Trophoblast cell (in vitro differentiated cells and primary cell): Measurements from ENCODE around the gene RBM19.

Experiments used
- DNase-seq, 2 donors: peaks; one replicate each; pipeline ENCODE4 v3.0.0-alpha.2; 2016
- H2AFZ ChIP-seq: 2 replicates; pipeline ENCODE4 v1.6.1; 2013; ENCODE audit warnings: low read length, moderate library complexity, mild to moderate bottlenecking; ENCODE audit not compliant: insufficient read depth, poor library complexity
- H2AK5ac ChIP-seq: 2 replicates; pipeline ENCODE4 v1.6.1; 2013; ENCODE audit warnings: mild to moderate bottlenecking, low read length
- H2BK120ac ChIP-seq: 2 replicates; pipeline ENCODE4 v1.6.1; 2013; ENCODE audit warnings: low read length, mild to moderate bottlenecking, moderate library complexity; ENCODE audit not compliant: insufficient read depth, poor library complexity
- H2BK12ac ChIP-seq: 2 replicates; pipeline ENCODE4 v1.6.1; 2013; ENCODE audit warnings: mild to moderate bottlenecking, low read length, moderate library complexity
- H2BK5ac ChIP-seq: 2 replicates; pipeline ENCODE4 v1.6.1; 2013; ENCODE audit warnings: low read length, low read depth, moderate library complexity, mild to moderate bottlenecking; ENCODE audit not compliant: poor library complexity
- H3K14ac ChIP-seq: 2 replicates; pipeline ENCODE4 v1.6.1; 2013; ENCODE audit warnings: mild to moderate bottlenecking, low read length
- H3K18ac ChIP-seq: 2 replicates; pipeline ENCODE4 v1.6.1; 2013; ENCODE audit warnings: mild to moderate bottlenecking, low read length
- H3K23ac ChIP-seq: 2 replicates; pipeline ENCODE4 v1.6.1; 2013; ENCODE audit warnings: low read length
- H3K27ac ChIP-seq: 2 replicates; pipeline ENCODE4 v1.5.1; 2013; ENCODE audit warnings: low read depth, mild to moderate bottlenecking, inconsistent platforms, low read length, moderate library complexity
- H3K27me3 ChIP-seq: 2 replicates; pipeline ENCODE4 v1.6.1; 2013; ENCODE audit warnings: inconsistent platforms, mild to moderate bottlenecking, low read length, moderate library complexity; ENCODE audit not compliant: insufficient read depth
- H3K36me3 ChIP-seq, 2 experiments: 1 replicate in 1 of 2; 2 replicates in 1 of 2; pipeline ENCODE4 v1.6.1; 2013; ENCODE audit warnings: low read length in 2 of 2, mild to moderate bottlenecking in 2 of 2, moderate library complexity in 1 of 2; ENCODE audit not compliant: insufficient read depth in 2 of 2, control insufficient read depth in 1 of 2
- H3K4ac ChIP-seq: 2 replicates; pipeline ENCODE4 v1.6.1; 2013; ENCODE audit warnings: low read depth, mild to moderate bottlenecking, low read length, moderate library complexity
- H3K4me1 ChIP-seq, 2 experiments: 1 replicate in 1 of 2; 2 replicates in 1 of 2; pipeline ENCODE4 v1.6.1; 2013; ENCODE audit warnings: low read length in 2 of 2, mild to moderate bottlenecking in 2 of 2, moderate library complexity in 1 of 2; ENCODE audit not compliant: insufficient read depth in 2 of 2, control insufficient read depth in 1 of 2
- H3K4me2 ChIP-seq: 2 replicates; pipeline ENCODE4 v1.6.1; 2013; ENCODE audit warnings: inconsistent platforms, mild to moderate bottlenecking, low read length, moderate library complexity
- H3K4me3 ChIP-seq: 2 replicates; pipeline ENCODE4 v1.5.1; 2013; ENCODE audit warnings: mild to moderate bottlenecking, low read depth, low read length, inconsistent platforms
- H3K79me1 ChIP-seq: one replicate; pipeline ENCODE4 v1.6.1; 2013; ENCODE audit warnings: low read length
- H3K79me2 ChIP-seq: 2 replicates; pipeline ENCODE4 v1.6.1; 2013; ENCODE audit warnings: low read length, mild to moderate bottlenecking; ENCODE audit not compliant: control insufficient read depth, insufficient read depth, poor library complexity
- H3K9ac ChIP-seq: 2 replicates; pipeline ENCODE4 v1.6.1; 2013; ENCODE audit warnings: mild to moderate bottlenecking, low read length
- H3K9me3 ChIP-seq: 2 replicates; pipeline ENCODE4 v1.6.1; 2013; ENCODE audit warnings: low read depth, mild to moderate bottlenecking, control low read depth, inconsistent platforms, low read length; ENCODE audit not compliant: insufficient read depth
- H4K12ac ChIP-seq: 2 replicates; pipeline ENCODE4 v1.6.1; 2013; ENCODE audit warnings: low read depth, mild to moderate bottlenecking, low read length, moderate library complexity
- H4K8ac ChIP-seq: 2 replicates; pipeline ENCODE4 v1.6.1; 2013; ENCODE audit warnings: low read depth, mild to moderate bottlenecking, low read length, moderate library complexity
- H4K91ac ChIP-seq: one replicate; pipeline ENCODE4 v1.6.1; 2013; ENCODE audit warnings: low read depth, mild to moderate bottlenecking, low read length, moderate library complexity
- WGBS: extraction: QIAGEN DNeasy Blood & Tissue Kit; methylation state at CpG from one replicate; pipeline ENCODE4 v1.1.7; 2013; ENCODE audit warnings: missing lambda C conversion rate; ENCODE audit not compliant: insufficient read length, insufficient coverage; ENCODE audit errors: extremely low coverage; 5-methylcytosine and 5-hydroxymethylcytosine counted together

Gene RBM19

DNA sequence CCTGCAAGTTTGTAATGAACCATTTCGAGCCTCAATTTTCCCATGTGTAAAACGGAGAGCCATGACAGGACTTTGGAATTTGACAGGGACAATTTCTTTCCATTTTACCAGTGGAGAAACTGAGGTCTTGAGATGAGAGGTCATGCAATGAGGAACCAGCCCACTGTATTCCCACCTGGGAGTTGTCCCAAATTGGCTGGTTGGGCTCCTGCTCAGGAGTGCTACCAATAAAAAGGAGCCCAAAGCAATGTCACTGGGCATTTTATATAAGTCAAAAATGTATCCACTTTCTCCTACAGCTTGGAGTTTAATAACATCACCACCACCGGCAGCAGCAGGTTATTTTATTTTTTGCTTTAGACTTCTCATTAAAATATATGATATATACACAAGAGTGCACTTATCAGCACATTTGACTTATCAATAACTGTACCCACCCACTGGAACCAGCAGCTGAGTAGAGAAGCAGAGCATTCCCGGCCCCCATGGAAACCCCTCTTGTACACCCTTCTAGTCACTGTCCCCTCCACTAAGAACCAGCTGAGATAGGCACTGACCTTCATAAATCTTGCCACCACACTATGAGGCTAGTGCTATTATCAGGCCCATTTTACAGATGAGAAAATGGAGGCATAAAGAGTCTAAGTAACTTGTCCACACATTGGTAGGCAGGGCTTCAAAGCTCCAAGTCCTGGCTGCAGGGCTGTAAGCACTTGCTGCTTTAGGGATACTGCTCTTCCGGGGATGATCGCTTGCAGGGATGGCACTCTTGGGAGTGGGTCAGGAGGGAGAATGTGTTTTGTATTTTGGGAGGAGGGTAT, 25.3 kb upstream of the RBM19 start:
- no peak for DNase-seq
- H3K4me2 ChIP-seq, result no peak overlapping the region
- H3K9ac ChIP-seq, result no peak overlapping the region
- H3K4me3 ChIP-seq, result no peak overlapping the region
- no peak overlapping the region for H3K4ac ChIP-seq
- H2BK5ac ChIP-seq, result no peak overlapping the region
- no peaks in the 10 kb centered on the region for H3K36me3 ChIP-seq
- H4K8ac ChIP-seq, result no peak overlapping the region
- H3K27ac ChIP-seq, result no peak overlapping the region
- no peak overlapping the region for H3K14ac ChIP-seq
- H2AK5ac ChIP-seq, result no peak overlapping the region
- H3K79me1 ChIP-seq, result no peaks in the 10 kb centered on the region
- no peaks in the 10 kb centered on the region for H3K79me2 ChIP-seq
- no peaks in the 10 kb centered on the region for H3K9me3 ChIP-seq
- no CpG with 5 or more reads among the region's 6 CpGs for WGBS
- no peak overlapping the region for H2AFZ ChIP-seq
- no peak overlapping the region for H3K23ac ChIP-seq
- H4K12ac ChIP-seq, result no peak overlapping the region
- no peak overlapping the region for H4K91ac ChIP-seq
- H3K4me1 ChIP-seq, result no peaks in the 10 kb centered on the region
- no peak overlapping the region for H2BK12ac ChIP-seq
- H3K18ac ChIP-seq, result no peak overlapping the region
- no peak overlapping the region for H2BK120ac ChIP-seq
- H3K27me3 ChIP-seq, result no peaks in the 10 kb centered on the region

DNA sequence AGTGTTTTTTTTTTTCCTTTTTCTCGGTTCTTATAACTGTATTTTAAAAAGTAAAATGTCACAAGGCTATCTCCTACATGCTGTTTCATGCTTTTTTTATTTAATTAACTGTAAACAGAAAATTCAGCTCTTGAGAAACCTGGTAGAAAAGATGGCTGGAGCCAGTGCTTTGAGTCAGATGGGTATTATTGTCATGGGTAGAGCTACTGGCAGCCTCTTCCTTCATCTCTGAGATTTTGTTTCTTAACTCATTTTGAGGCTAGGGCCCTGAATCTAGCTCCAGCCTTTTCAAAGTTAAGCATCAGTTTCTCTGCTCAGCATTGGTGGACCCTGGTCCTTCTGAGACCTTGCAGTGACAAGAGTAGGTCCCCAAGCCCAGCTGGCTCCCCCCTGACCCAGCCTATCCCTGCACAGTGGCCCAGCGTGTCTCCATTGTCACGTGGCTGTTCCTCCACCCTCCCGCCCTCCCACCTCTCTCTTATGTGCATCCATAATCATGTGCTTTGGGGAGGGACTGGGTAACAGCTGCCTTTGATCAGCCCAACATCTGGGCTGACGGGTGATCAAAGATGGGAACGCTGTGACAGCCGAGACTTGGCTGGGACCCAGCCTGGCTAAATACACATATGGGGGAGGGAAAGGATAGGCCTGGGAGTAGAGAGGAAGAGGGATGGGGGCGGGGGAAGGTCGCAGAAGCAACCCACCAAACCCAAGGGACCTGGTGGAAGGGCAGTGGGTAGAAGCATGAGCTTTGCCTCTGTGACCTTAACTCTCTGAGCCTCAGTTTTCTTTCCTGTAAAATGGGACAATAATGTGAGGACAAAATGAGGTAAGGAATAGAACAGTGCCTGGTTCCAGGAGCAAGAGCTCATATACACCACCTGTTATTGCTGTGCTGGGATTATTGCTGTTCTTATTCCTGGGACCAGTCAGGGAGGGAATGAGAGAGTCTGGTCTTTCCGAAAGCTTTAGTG, 24.4 kb upstream of the RBM19 start:
- Histone ChIP-seq H2BK5ac (no peak overlapping the region), H3K9ac (no peak overlapping the region), H3K9me3 (no peaks in the 10 kb centered on the region), H3K18ac (no peak overlapping the region), H3K4me3 (no peak overlapping the region), H2BK12ac (no peak overlapping the region), H3K4ac (no peak overlapping the region), H3K23ac (no peak overlapping the region), H2BK120ac (no peak overlapping the region), H4K12ac (no peak overlapping the region), H2AFZ (no peak overlapping the region), H3K27me3 (no peaks in the 10 kb centered on the region), H3K79me1 (no peaks in the 10 kb centered on the region), H3K4me2 (no peak overlapping the region), H3K36me3 (no peaks in the 10 kb centered on the region), H3K4me1 (no peaks in the 10 kb centered on the region), H3K27ac (no peak overlapping the region), H3K14ac (no peak overlapping the region), H4K91ac (no peak overlapping the region), H4K8ac (no peak overlapping the region), H3K79me2 (no peaks in the 10 kb centered on the region), H2AK5ac (no peak overlapping the region)
- no CpG with 5 or more reads among the region's 10 CpGs for WGBS
- DNase-seq, result no peak

DNA sequence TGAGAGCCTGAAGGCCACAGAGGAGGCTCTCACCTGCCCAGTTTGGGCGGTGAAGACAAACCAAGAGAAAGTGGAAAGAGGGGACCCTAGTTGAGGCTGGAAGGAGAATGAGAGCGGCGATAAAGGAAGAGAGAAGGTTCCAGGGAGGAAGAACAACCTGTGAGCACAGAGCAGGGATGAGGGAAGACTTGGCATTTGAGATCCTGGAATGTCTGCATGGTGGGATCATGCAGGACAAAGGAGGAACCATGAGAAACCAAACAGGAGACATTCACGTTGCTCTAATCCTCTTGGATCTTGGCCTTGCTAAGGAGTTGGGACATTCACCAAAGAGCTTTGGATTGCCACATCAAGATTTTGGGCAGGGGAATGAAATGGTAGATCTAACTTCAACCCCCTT, 22.9 kb upstream of the RBM19 start:
- Histone ChIP-seq H3K9me3 (no peaks in the 10 kb centered on the region), H2AFZ (no peak overlapping the region), H3K4me2 (no peak overlapping the region), H3K4ac (no peak overlapping the region), H3K23ac (no peak overlapping the region), H3K9ac (no peak overlapping the region), H3K4me3 (no peak overlapping the region), H3K18ac (no peak overlapping the region), H2BK5ac (no peak overlapping the region), H4K12ac (no peak overlapping the region), H3K36me3 (no peaks in the 10 kb centered on the region), H3K27me3 (no peaks in the 10 kb centered on the region), H3K27ac (no peak overlapping the region), H4K8ac (no peak overlapping the region), H3K79me1 (no peaks in the 10 kb centered on the region), H2AK5ac (no peak overlapping the region), H3K14ac (no peak overlapping the region), H3K79me2 (no peaks in the 10 kb centered on the region), H2BK12ac (no peak overlapping the region), H3K4me1 (no peaks in the 10 kb centered on the region), H4K91ac (no peak overlapping the region), H2BK120ac (no peak overlapping the region)
- no CpG with 5 or more reads among the region's 4 CpGs for whole genome bisulfite sequencing
- DNase-seq, result no peak

DNA sequence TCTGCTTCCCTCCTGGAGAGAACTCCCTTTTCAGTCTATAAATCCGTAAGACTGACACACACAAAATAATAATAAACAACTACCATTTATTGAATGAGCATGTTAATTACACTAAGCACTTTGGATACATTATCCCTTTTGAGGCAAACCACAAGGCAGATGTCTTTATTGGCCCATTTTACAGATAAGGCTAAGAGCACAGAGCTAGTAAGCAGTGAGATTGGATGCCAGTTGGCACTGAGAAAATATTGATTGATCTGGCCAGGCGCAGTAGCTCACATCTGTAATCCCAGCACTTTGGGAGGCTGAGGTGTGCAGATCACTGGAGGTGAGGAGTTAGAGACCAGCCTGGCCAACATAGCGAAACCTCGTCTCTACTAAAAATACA, 21.9 kb upstream of the RBM19 start:
- no peak overlapping the region for H3K18ac ChIP-seq
- no peak overlapping the region for H4K12ac ChIP-seq
- H3K4me2 ChIP-seq, result no peak overlapping the region
- no peak overlapping the region for H3K23ac ChIP-seq
- no peaks in the 10 kb centered on the region for H3K27me3 ChIP-seq
- H3K4me3 ChIP-seq, result no peak overlapping the region
- WGBS, result no CpG with 5 or more reads among the region's 4 CpGs
- no peak overlapping the region for H2BK120ac ChIP-seq
- H3K9ac ChIP-seq, result no peak overlapping the region
- no peak overlapping the region for H4K91ac ChIP-seq
- H3K79me2 ChIP-seq, result no peaks in the 10 kb centered on the region
- H3K36me3 ChIP-seq, result no peaks in the 10 kb centered on the region
- H3K4me1 ChIP-seq, result no peaks in the 10 kb centered on the region
- H3K9me3 ChIP-seq, result no peaks in the 10 kb centered on the region
- H3K4ac ChIP-seq, result no peak overlapping the region
- no peak overlapping the region for H2BK5ac ChIP-seq
- no peak overlapping the region for H3K27ac ChIP-seq
- no peak overlapping the region for H3K14ac ChIP-seq
- no peak for DNase-seq
- no peak overlapping the region for H2BK12ac ChIP-seq
- no peak overlapping the region for H4K8ac ChIP-seq
- no peak overlapping the region for H2AFZ ChIP-seq
- no peaks in the 10 kb centered on the region for H3K79me1 ChIP-seq
- H2AK5ac ChIP-seq, result no peak overlapping the region
